GM12865 (cell line): Measurements from ENCODE around the gene UNKL.

ENCODE experiments used
- DNase-seq: peaks from one replicate; pipeline ENCODE4 v3.0.0; 2010; ENCODE audit warnings: low read depth
- H3K4me3 ChIP-seq: 2 replicates; pipeline ENCODE4 v1.5.1; 2011; ENCODE audit warnings: mild to moderate bottlenecking, low read depth, low read length, control low read depth
- CTCF ChIP-seq: IDR thresholded peaks from 2 replicates; pipeline ENCODE4 v1.5.1; 2011; ENCODE audit warnings: low read length, control low read depth, low read depth, inconsistent platforms; ENCODE audit not compliant: insufficient read depth; ENCODE audit errors: missing control alignments

Gene UNKL

GRCh38 chr16:1451702-1452392, 37.3 kb upstream of the UNKL start:
- no peak overlapping the region for H3K4me3 ChIP-seq
- DNase-seq: no peak
- no peak for TF ChIP-seq CTCF

- no peak overlapping the region for H3K4me3 ChIP-seq
- TF ChIP-seq CTCF: no peak
- no peak for DNase-seq
Measured at GRCh38 chr16:1450841-1451240, 36.3 kb upstream of the UNKL start.

- no peak overlapping the region for H3K4me3 ChIP-seq
- no peak for TF ChIP-seq CTCF
- no peak for DNase-seq
Measured at GRCh38 chr16:1450218-1450617, 35.7 kb upstream of the UNKL start.

- H3K4me3 ChIP-seq: no peak overlapping the region
- TF ChIP-seq CTCF: no peak
- DNase-seq: no peak
Measured at GRCh38 chr16:1449201-1449788, 34.8 kb upstream of the UNKL start.

- DNase-seq: no peak
- H3K4me3 ChIP-seq: no peak overlapping the region
- TF ChIP-seq CTCF: no peak
Measured at GRCh38 chr16:1448536-1449116, 34.1 kb upstream of the UNKL start.

- no peak for TF ChIP-seq CTCF
- no peak overlapping the region for H3K4me3 ChIP-seq
- DNase-seq: no peak
Measured at GRCh38 chr16:1447965-1448364, 33.5 kb upstream of the UNKL start.
